Mucosa of descending colon (tissue), 3 donors: ENCODE results near the gene CREB5. TPM values are rescaled to one million over a fixed set of nuclear protein-coding genes. Genes with fewer than 3 reads are reported as not detected.

ENCODE experiments used
- ATAC-seq: fragments of 200-7000 bp; cut with Tn5 transposase; one replicate; pipeline ENCODE4 v1.9.1; 2020; ENCODE audit warnings: mild to moderate bottlenecking, moderate library complexity
- DNase-seq, 3 donors: peaks; one replicate each; pipeline ENCODE4 v3.0.0-alpha.2; 2020
- H3K36me3 ChIP-seq: fragments of 200-600 bp; one replicate; pipeline ENCODE4 v1.8.0; 2021; ENCODE audit warnings: low read depth, mild to moderate bottlenecking
- H3K4me1 ChIP-seq: fragments of 200-600 bp; one replicate; pipeline ENCODE4 v1.8.0; 2021; ENCODE audit warnings: low read depth, mild to moderate bottlenecking
- H3K4me3 ChIP-seq: fragments of 200-600 bp; one replicate; pipeline ENCODE4 v1.8.0; 2021; ENCODE audit warnings: mild to moderate bottlenecking
- H3K9me3 ChIP-seq: fragments of 200-600 bp; one replicate; pipeline ENCODE4 v1.8.0; 2021; ENCODE audit warnings: mild to moderate bottlenecking
- CTCF ChIP-seq: fragments of 200-600 bp; IDR thresholded peaks from one replicate; pipeline ENCODE4 v1.8.0; 2022; ENCODE audit warnings: antibody characterized with exemption, mild to moderate bottlenecking
- intact Hi-C, 2 donors: fragments of 100-400 bp; cut with DNase I in 1 of 2; cut with micrococcal nuclease in 1 of 2; formaldehyde crosslinking; loops; one replicate each; pipeline versions ENCODE4 v1.11.0 to v1.11.1; 2022; cut with DNase I, micrococcal nuclease
- total RNA-seq, 3 donors: library from RNA; stranded (reverse); fragmentation: NEBNext Ultra II Directional in 2 of 3; extraction: Animal tissue kit (Norgen Biotek cat#: 25700) in 2 of 3; gene quantifications; one replicate each; pipeline versions ENCODE4 v1.2.1 to v1.2.4, GENCODE V29; 2021 to 2023
- donor health status: DM: no; HTN: no; CAD: no; lungs with moderate emphysema.
- donor health status: DM: no; HTN: no; CAD: no.
- donor health status: DM: no; HTN: yes; CAD: no.

Gene CREB5
- total RNA-seq, 3 donors from 2014 or later: 0.61 to 5.4 (median 1.9) TPM

GRCh38 chr7:28871631-28872030 lies 459.3 kb downstream of the CREB5 start:
- no peaks in the 10 kb centered on the region for H3K9me3 ChIP-seq
- DNase-seq: no peak
- no peak for TF ChIP-seq CTCF
- H3K36me3 ChIP-seq: no peaks in the 10 kb centered on the region
- no peak overlapping the region for H3K4me3 ChIP-seq
- no peaks in the 10 kb centered on the region for H3K4me1 ChIP-seq
- ATAC-seq: peak; percentile 14
- intact Hi-C loops: no loop called here

DNA sequence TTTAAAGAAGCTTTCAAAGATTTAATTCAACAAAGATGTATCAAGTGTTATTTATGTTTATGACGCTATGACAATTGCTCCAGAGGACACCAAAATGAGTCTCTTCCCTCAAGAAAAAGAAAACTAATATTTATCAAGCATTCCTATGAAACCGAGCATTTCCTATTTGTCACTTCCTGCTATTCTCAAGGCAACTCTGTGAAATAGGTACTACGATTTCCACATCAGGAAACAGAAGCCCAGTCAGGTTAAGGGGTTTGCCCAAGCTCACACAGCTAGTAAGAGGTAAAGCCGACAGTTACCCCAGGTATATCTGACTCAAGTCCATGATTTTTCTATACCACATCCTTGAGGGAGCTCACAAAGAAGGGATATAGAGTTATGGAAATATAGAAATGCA lies 459.9 kb downstream of the CREB5 start:
- H3K9me3 ChIP-seq: no peaks in the 10 kb centered on the region
- no peak overlapping the region for H3K4me3 ChIP-seq
- DNase-seq (no peak), ATAC-seq (no peak)
- intact Hi-C loops: no loop called here
- no peaks in the 10 kb centered on the region for H3K4me1 ChIP-seq
- H3K36me3 ChIP-seq: no peaks in the 10 kb centered on the region
- no peak for TF ChIP-seq CTCF

- ATAC-seq: no peak
- H3K9me3 ChIP-seq: no peaks in the 10 kb centered on the region
- no peak for TF ChIP-seq CTCF
- intact Hi-C loops: no loop called here
- no peak overlapping the region for H3K4me3 ChIP-seq
- H3K36me3 ChIP-seq: no peaks in the 10 kb centered on the region
- no peaks in the 10 kb centered on the region for H3K4me1 ChIP-seq
- DNase-seq: no peak
These were observed 461.0 kb downstream of the CREB5 start for GRCh38 chr7:28873365-28873764.

DNA sequence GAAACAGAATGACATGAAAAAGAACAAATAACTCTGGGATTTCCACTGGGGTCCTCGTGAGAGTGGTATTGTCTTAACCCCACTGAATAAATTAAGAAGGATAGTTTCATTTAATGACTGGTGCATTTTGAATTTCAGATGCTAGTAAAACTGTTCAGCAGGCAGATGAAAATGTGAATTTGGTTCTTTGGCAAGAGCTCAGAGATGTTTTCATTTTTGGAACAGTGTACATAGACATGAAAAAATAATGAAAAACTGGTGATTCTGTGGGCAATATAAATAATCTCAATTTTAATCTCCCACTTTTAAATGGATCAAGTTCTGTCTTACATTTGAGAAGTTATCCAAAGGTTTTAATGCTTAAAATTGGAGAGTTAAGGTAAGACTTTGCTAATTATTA lies 461.7 kb downstream of the CREB5 start:
- TF ChIP-seq CTCF: no peak
- Histone ChIP-seq H3K4me3 (no peak overlapping the region), H3K36me3 (no peaks in the 10 kb centered on the region)

More for the DNA sequence above, 461.7 kb downstream of the CREB5 start:
- no peaks in the 10 kb centered on the region for H3K4me1 ChIP-seq
- intact Hi-C loops: no loop called here
- DNase-seq (no peak), ATAC-seq (no peak)
- no peaks in the 10 kb centered on the region for H3K9me3 ChIP-seq

Other genes starting within 250 kb of the CREB5 start
- gene JAZF1, start 231.7 kb upstream of the CREB5 start, total RNA-seq: 10 to 100 TPM in 1 of 3 donors, 1 to 10 TPM in 2; 4.9 to 68.4 (median 6.4) TPM